GM19043 (cell line): ENCODE results near the gene ZFP64.
"Not testable (repeated sequence)": the region's sequence is repeated elsewhere in the genome, so short reads cannot be mapped to it uniquely, and the experiment has no call there.

Experiments used
- ATAC-seq: cut with Tn5 transposase; IDR thresholded peaks from one replicate; pipeline ENCODE4 v1.9.1; 2021; ENCODE audit warnings: low read depth; ENCODE audit not compliant: unreplicated experiment

Gene ZFP64

GRCh38 chr20:52207020-52207810 lies 15.6 kb upstream of the ZFP64 start:
- no peak for ATAC-seq

DNA sequence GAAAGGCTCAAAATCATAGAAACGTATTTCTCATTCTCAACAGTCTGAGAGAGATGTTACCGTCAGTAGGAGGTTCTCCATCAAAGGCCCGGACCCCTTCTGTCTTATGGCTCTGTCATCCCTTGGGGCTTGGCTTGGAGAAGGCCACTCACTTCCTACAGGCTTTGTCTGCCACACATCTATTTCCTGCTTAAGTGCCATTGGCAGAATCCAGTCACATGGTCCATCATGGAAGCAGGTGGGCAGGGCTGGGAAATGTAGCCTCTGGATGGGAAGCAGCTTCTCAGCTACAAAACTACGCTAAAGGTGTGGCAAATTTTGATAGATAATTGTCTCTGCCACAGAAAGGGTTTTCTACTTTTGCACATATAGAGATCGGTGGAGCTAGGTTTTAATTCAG lies 12.6 kb upstream of the ZFP64 start:
- no peak for ATAC-seq

- ATAC-seq, result no peak
Measured at GRCh38 chr20:52201395-52201794, 9.8 kb upstream of the ZFP64 start.

- ATAC-seq, result no peak
Measured at GRCh38 chr20:52200870-52201269, 9.3 kb upstream of the ZFP64 start.

GRCh38 chr20:52196845-52197244 lies 5.3 kb upstream of the ZFP64 start:
- ATAC-seq, result no peak

DNA sequence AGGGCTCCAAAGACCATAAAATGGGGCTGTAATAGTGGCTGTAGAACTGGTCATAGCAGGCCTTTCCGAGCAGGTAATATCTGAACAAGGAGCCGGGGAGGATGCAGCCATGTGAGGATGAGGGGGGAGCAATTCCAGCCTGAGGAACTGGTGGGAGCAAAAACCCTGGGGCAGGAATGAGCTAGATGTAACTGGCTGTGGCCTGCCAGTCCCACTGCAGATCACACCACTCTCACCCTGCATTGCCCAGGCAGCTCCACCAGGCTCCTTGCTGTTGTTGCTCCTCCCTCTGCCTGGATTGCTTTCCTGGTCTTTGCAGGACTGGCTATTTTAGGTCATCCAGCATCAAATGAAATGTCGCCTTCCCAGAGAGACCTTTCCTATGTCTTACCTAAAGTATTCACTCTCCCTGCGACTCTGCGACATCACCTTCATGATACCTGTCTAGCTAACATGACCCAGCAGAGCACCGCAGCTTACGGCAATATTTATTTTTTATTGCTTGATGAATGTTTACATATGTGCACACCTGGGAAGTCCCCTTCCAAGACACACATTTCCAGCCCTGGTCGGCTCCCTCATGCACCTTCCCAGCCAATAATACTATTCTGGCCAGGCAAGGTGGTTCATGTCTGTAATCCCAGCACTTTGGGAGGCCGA lies 2.4 kb upstream of the ZFP64 start:
- no peak for ATAC-seq

- no peak for ATAC-seq
Measured at GRCh38 chr20:52193133-52193532, 1.6 kb upstream of the ZFP64 start.

- not testable (repeated sequence) for ATAC-seq
Measured at GRCh38 chr20:52192719-52193007, 1.1 kb upstream of the ZFP64 start.

- peak; percentile 56 for ATAC-seq
Measured at GRCh38 chr20:52191916-52192718, 538 bp upstream of the ZFP64 start.

DNA sequence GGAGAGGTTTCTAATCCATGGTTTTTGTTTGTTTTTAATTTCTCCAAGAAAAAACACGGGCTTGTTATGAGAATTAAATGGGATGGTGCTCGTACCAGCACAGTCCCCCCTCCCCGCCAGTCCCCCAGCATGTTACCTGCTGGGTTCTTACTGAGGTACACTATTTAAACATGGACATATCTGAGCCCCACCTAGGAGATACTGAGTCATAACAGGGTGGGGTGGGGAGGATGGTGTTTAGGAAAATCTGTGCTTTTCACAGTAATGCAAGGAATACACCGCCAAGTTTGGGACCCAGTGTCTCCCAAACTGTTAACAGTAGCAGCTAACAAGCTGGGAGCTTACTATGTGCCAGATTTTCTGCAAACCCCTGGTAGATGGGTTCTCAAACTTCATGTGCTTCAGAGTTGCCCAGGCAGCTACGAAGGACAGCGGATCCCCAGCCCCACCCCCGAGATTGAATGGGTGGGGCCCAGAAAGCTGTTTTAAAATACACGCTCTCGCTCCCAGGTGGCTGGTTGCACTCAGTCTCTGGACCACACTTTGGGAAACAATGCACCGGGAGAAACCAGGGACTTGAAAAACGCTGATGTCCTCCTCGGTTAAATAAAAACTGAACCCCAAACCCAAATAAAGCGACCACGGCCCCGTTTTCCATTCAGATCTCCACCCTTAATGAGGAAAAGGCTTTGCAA lies 995 bp downstream of the ZFP64 start:
- no peak for ATAC-seq

GRCh38 chr20:52181766-52182165 lies 9.8 kb downstream of the ZFP64 start:
- no peak for ATAC-seq

DNA sequence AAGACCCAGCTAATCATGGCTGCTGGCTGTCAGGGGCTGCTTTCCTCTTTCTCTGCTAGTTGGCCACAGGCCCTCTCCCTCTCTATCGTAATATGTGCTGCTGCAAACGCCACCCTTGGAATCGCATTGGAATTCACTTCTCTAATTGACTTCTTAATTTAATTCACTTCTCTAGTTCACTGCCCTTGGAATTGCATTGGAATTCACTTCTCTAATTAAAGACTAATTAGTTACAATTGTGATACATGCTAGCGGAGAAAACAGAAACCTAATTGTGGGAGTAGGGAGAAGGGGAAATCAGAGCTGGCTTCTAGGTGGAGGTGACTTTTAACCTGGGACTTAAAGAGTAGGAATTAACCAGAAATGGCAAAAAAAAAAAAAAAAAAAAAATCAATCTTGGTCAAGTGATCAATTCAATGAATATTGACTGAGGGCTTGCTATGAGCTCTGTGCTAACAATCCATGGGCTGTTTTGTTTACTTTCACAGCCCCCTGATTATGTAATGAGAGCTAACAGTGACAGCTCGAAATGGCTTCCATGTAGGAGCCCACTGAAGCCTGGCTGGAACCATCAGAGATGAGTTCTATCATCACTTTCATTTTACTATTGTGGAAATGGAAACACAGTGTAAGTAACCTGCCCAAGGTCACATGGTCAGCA lies 11.3 kb downstream of the ZFP64 start:
- no peak for ATAC-seq

GRCh38 chr20:52179331-52180179 lies 12.0 kb downstream of the ZFP64 start:
- ATAC-seq, result peak; percentile 87

DNA sequence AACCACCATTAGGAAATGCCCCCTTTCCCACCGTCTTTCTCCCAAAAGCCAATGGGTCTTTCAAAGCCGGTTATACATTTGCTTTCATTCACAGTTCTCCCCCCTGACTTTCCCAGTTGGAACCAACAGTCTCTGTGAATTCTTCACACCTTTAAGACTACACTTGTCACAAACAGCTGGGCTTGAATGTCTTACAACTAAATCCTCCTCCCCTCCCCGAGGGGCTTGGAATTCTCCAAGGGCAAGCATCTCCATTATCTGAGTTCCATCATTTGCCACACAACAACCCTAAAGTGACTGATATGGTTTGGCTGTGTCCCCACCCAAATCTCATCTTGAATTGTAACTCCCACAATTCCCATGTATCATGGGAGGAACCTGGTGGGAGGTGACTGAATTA lies 12.9 kb downstream of the ZFP64 start:
- ATAC-seq, result no peak

GRCh38 chr20:52175840-52176239 lies 15.7 kb downstream of the ZFP64 start:
- ATAC-seq, result no peak

GRCh38 chr20:52172392-52173047 lies 19.1 kb downstream of the ZFP64 start:
- peak; percentile 80 for ATAC-seq

GRCh38 chr20:52171025-52171424 lies 20.6 kb downstream of the ZFP64 start:
- no peak for ATAC-seq

DNA sequence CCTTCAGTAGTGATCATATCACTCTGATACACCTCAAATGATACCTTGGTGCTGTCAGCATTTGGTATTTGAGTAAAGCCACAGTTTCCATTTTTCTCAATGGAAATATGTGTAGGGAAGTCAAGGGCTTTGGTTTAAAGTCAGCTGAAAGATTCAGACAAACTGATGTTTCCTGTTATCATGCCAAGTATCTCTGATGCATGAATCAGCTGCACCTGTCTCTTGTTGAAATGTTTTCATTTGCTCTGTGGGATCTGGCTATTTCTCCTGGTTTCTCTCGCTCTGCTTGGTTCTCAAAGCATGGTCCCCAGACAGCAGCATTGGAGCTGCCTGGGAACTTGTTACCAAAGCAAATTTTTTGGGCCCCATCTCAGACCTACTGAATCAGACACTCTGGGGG lies 23.5 kb downstream of the ZFP64 start:
- ATAC-seq, result no peak

- ATAC-seq, result no peak
Measured at GRCh38 chr20:52167232-52167840, 24.2 kb downstream of the ZFP64 start.
